Sigmoid colon (tissue), 4 donors: Measurements from ENCODE around the gene ATG9B.

Experiments used
- CTCF ChIP-seq, 4 experiments: fragments of 450-650 bp in 3 of 4; fragments of 200-600 bp in 1 of 4; IDR thresholded peaks; one replicate each; pipeline ENCODE4 v1.5.1; 2016 to 2019; ENCODE audit warnings: antibody characterized with exemption in 4 of 4, mild to moderate bottlenecking in 3 of 4, moderate library complexity in 2 of 4
- POLR2A ChIP-seq, 2 donors: fragments of 450-650 bp; IDR thresholded peaks; one replicate each; pipeline ENCODE4 v1.6.1; 2016; ENCODE audit warnings: antibody characterized with exemption in 2 of 2, mild to moderate bottlenecking in 2 of 2, moderate library complexity in 2 of 2
- POLR2AphosphoS5 ChIP-seq, 4 donors: sonication (generic); formaldehyde crosslinking; IDR thresholded peaks; one replicate each; pipeline ENCODE4 v1.6.1; 2017; ENCODE audit warnings: antibody characterized with exemption in 4 of 4

GRCh38 chr7:151039850-151040548, 15.7 kb upstream of the ATG9B start:
- TF ChIP-seq POLR2A (IDR thresholded peaks at IDR 0.05) = no peak
- no peak for TF ChIP-seq CTCF (IDR thresholded peaks at IDR 0.05)
- no peak for TF ChIP-seq POLR2AphosphoS5 (IDR thresholded peaks at IDR 0.05)
